NCI-H187 treated with DMSO at 0.1 percent for 48 hours (cell line): Measurements from ENCODE around the gene CMSS1.

Source experiments
- DNase-seq: peaks from one replicate; lab custom pipeline; 2025; lab: John Stamatoyannopoulos, UW

The CMSS1 gene

GRCh38 chr3:99903869-99904268, 86.2 kb downstream of the CMSS1 start:
- no peak for DNase-seq

DNA sequence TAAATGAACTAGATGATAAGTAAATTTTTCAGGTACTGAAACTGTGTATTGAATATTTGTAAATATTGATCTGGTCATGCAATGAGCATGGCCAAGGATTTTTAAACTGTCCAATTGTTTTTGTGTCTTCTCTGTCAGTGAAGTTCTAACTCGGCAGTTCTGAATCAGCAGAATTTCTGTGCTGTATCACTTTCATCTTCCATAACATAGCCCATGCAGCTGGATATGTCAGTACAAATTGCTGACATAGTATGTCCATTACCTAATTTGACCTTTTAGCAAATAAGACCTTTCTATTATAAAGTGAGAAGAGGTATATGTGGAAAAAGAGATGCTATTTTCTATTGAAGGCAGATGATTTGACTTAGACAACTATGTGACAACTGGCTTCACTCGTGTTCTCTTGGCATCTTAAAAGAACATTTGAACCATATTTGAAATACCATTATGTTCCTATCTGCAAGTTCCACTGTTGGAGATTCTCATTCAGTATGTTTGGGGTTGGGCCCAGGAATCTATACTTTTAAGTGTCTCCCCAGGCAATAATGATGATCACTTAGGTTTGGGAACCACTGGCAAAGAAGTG, 90.4 kb downstream of the CMSS1 start:
- DNase-seq: no peak

DNA sequence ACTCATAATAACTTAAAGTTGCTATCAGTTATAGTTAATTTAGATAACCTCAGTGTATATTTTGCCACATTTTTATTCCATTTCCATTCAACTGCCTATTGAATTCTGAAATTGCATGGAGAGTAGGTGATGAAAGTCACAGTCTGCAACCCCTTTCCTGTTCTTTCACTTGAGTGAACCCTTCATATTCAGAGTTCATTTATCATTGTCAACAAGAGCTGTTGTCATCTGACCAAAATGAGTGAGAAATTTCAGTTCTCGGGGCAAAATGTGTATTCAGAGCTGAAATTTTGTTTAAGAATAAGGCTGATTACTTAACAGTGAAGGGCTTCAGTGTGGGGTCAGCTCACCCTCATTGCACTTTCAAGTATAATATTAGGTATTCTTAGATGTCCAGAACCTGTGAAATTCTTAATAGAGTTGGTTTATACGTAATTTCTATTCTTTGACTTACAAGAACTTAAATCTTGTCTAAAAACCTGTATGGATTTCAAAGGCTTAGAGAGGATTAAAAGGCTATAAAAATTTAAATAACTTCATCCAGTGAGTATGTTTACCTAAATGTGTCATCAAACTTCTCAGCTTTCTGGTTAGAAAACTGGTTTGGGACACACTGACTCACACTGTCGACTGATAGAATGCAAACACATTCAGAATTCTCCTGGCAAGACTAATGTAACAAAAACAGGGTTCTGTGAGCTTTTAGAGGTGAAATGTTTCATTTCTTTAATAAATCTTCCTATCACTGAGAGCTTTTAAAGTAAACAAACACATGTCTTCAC, 92.2 kb downstream of the CMSS1 start:
- DNase-seq: no peak

DNA sequence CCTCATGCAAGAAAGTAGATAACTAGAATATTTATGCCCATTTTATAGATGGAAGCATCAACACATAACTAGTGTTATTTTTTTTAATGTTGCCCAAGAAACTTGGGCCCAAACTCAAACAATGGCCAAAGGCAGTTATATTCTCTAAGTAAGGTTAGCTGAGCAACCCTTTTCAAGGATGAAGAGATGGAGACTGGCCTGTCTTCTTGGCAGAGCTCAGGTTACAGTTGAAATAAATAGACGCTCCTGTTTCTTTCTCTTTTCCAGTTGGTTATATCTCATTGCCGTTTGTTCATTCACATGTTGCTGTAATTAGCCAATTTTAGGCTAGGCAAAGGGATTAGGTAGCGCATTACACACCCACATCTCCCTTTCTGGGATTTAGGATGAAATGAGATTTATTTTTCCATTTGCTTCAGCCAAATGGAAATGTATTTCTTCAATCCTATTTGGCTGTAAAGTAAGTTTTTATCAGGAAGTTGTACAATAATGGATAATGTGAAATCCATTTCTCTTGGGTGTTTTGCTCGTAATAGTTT, 93.2 kb downstream of the CMSS1 start:
- no peak for DNase-seq

- DNase-seq: peak; percentile 64
Observed at GRCh38 chr3:99911433-99911832, 93.8 kb downstream of the CMSS1 start.

DNA sequence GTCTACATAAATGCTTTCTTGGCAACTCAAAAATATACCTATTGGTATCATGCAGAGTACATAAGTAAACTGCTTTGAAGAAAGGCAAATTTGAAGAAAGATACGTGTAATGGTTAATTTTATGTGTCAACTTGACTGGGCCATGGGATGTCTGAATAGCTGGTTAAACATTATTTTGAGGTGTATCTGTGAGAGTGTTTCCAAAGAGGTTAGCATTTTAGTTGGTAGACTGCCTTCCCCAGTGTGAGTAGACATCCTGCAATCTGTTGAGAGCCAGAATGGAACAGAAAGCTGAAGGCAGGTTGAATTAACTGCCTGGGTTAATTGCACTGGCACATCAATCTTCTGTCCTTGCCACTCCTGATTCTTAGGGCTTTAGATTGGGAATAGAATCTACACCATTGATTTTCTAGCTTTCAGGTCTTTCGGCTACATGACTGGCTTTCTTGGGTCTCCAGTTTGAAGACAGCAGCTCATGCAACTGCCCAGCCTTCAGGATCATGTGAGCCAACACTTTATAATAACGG, 98.3 kb downstream of the CMSS1 start:
- DNase-seq: no peak

GRCh38 chr3:99918715-99919114, 101.1 kb downstream of the CMSS1 start:
- no peak for DNase-seq

GRCh38 chr3:99919694-99920093, 102.0 kb downstream of the CMSS1 start:
- DNase-seq: no peak

DNA sequence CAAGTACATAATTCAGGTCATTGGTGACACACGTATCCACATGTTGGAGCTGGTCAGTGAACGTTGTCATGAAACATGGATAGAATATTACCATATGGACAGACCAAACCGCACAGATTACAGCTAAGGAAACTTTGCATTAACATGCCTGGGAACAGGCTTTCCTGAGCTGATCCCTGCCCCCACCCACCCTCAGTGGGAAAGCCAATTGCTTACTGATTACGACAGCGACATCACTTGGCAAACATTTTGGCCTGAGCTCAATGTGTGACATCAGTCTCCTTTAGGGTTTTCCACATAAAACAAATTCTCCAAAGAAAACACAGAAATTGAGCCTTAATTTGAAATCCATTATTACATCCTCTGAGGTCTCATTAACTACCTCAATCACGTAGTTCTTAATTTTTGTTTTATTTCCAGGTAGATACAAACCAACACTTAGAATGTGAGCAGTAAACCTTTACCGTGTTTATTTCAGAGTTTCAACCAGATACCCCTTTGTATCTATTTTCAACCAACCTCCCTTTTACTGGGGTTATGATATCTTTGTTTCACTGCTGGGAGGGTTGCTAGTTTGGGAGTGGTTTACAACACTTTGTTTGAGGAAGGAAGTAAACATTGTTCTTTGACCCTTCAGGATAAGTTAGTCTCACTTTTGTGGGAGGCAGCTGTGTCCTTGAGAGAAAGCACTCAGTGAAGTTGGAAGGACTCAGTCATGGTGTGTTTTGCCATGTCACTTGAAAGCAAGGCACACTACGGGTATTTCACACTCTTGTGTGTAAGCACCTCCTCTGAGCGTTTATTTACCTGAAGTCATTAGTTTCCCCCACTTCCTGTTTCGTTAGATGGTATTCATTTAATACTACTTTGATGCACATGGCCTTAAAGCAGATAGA, 103.1 kb downstream of the CMSS1 start:
- no peak for DNase-seq

- DNase-seq: no peak
Observed at GRCh38 chr3:99921377-99921695, 103.7 kb downstream of the CMSS1 start.

GRCh38 chr3:99921986-99922385, 104.3 kb downstream of the CMSS1 start:
- DNase-seq: no peak

DNA sequence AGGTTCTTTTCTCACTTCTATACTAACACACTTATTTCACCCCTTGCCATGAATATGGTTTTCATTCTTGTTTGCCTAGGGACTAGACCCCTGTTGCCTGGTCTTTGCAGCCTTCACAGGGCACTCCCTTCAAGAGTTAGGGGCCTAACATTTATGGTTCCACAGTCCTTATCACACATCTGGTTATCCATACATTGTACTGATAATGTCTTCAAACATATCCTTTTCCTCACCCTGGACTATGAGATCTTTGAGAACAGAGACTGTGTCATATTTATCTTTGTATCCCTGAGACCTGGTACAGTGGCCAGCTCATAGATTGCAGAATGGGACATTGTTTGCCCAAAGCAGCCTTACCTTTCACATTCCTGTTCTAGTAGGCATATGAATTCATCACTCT, 106.2 kb downstream of the CMSS1 start:
- no peak for DNase-seq

GRCh38 chr3:99925584-99926230, 108.0 kb downstream of the CMSS1 start:
- no peak for DNase-seq

DNA sequence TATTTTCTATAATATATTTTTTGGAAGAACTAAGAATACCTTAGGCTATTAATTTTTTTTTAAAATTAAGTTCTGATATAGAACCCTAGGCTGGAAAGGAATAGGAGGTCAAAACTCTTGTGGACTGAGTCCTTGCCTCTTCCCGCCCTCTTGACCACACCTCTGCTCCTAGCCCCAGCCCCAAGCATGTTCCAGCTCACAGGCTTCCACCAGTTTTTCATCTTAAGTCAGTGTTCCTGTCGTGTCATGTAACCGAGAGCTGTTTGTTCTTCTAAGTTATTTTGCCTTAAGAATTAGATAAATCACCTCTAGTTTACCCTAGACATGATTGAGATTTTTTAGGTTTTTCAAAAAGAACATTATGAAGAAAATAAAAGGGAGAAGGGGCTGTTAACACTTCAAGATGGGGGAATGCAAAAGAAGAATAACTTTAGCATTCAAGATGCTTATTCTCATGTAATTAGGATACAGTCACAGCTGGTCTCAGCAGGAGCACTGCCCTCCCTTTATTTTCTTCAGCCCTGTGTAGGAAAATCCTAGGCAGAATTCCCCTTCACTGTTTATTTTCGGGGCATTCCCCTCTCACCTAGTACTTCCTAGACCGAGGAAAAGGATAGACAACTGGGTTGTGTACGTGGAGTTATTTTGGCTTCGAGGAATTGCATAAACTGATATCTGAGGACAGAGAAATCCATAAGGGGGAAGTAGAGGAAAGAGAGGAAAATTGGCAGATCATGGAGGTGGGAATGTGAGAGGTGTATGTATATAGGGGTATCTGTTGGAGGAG, 110.2 kb downstream of the CMSS1 start:
- no peak for DNase-seq

DNA sequence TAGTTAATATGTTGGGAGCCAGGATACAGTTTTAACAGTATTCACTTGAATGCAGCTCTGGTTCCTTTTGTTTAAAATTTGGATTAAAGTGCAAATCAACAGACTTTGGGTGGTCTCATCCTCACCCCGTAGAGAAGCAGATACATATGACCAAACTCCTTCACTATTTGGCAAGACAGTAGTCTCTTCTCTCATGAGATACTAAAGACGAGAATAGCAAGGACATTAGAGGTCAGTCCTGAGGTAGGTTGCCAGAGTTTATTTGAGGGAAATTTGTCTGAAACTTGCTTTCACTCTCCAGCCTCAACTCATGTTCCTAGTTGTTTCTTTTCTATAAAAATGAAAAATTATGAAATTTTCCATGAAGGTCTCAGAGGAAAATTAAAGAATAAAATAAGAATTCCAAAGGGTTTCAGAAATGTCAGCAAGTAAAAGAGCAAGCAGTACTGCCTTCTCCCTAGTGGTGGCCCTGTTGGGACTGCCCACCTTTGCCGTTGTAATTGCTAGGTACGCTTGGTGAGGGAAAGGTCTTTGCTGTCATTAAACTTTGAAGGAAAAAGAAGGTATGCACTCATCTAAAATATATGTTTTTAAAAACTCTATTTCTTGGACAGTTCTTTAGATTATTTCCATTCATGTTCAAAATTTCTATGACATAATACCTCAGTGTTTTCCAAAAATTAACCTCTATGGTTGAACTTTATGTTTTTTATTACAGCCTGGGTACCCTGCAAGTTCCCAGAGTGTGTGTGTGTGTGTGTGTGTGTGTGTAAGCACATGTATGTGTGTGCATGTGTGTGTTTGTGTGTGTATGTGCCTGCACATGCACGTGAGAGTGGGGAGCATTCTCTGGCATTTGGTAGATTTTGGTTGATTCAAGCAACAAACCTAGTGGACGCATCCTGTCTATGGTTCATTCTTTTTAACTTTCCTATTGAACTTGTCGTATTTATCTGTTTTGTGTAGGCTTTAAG, 111.4 kb downstream of the CMSS1 start:
- DNase-seq: no peak

- no peak for DNase-seq
Observed at GRCh38 chr3:99929745-99930139, 112.1 kb downstream of the CMSS1 start.

DNA sequence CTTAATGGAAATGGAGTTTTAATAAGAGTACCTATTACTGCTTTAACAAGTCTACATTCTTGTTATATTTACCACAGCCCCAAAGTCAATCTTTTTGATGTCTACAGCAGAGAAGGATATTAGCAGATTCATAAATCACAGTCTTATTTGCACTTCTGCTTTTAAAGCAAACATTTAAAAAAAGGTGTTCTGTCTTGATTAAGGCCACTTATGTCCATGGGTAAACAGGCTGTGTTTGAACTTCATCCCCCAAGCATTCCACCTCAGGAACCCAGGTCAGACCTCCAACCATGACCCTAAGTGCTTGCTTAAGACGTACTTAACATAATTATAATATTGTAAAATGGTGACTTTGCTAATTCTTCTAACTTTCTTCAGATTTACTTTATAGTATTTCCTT, 113.4 kb downstream of the CMSS1 start:
- DNase-seq: no peak

- no peak for DNase-seq
Observed at GRCh38 chr3:99933971-99934750, 116.5 kb downstream of the CMSS1 start.
